HFFc6 (cell line): ENCODE data around the gene KLHL21. TPM values are rescaled to one million over a fixed set of nuclear protein-coding genes. Genes with fewer than 3 reads are reported as not detected.

Experiments used
- DNase-seq: peaks from one replicate; pipeline ENCODE4 v3.0.0-alpha.2; 2018
- H3K27ac Mint-ChIP-seq: 2 replicates; pipeline ENCODE4 v1.8.0; 2020; ENCODE audit warnings: mild to moderate bottlenecking, mixed read lengths
- H3K27me3 Mint-ChIP-seq: 2 replicates; pipeline ENCODE4 v1.8.0; 2021; ENCODE audit warnings: mild to moderate bottlenecking, moderate library complexity, mixed read lengths; ENCODE audit not compliant: insufficient read depth
- H3K36me3 Mint-ChIP-seq: 2 replicates; pipeline ENCODE4 v1.8.0; 2021; ENCODE audit warnings: low read depth, mixed read lengths
- H3K4me1 Mint-ChIP-seq: 2 replicates; pipeline ENCODE4 v1.8.0; 2020; ENCODE audit warnings: low read depth, mixed read lengths
- H3K4me3 Mint-ChIP-seq: 2 replicates; pipeline ENCODE4 v1.8.0; 2020; ENCODE audit warnings: mild to moderate bottlenecking, moderate library complexity, mixed read lengths
- H3K9me3 Mint-ChIP-seq: 2 replicates; pipeline ENCODE4 v1.8.0; 2020; ENCODE audit warnings: mild to moderate bottlenecking, mixed read lengths
- total RNA-seq, 6 experiments: library from RNA; stranded (reverse); fragmentation: NEBNext Ultra II Directional; extraction: Animal tissue kit (Norgen Biotek cat#: 25700); gene quantifications; 2 replicates in 1 of 6; 3 replicates in 5 of 6; pipeline ENCODE4 v1.2.3, GENCODE V29; 2021
- TF ChIP-seq, protein P1 (sequence below): fragments of 200-600 bp; sonication (generic); IDR thresholded peaks from 2 replicates; pipeline ENCODE4 v1.5.0; 2021; ENCODE audit warnings: antibody characterized with exemption, mild to moderate bottlenecking

KLHL21 gene
- total RNA-seq, 6 experiments from 2014 or later = 21.1 to 31.5 (median 22.6) TPM

DNA sequence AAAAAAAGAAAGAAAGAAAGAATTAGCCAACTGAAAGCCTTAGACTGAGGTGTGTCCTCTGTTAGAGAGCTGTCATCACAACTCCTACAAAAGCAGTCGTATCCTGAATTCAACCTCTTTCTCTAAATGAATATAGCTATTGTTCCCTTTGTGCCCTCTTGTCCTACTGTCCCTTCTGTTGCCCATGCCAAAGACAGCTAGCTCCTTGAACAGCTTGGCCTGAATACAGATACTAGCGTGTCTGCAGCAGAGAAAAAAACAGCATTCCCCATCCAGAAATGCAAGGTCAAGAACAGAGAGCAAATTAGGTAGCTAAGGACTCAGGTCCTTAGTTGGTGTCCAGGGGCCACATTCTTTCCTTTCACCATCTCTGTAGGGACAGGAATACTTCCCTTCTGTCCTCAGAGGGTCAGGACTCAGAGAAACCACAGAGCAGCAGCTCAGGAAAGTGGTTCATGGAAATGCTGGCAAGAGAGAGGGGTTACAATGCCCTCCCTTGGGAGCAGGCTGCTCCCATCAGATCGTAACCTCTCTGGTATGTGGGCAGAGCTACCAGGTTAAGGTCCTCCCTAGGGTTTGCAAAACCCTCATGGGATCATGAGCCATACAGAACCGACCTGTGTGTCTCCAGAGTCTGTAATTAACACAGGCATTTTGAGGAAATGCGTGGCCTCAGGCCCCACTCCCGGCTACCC is 24.7 kb downstream of the KLHL21 start:
- Mint-ChIP-seq H3K36me3 (no peaks in the 10 kb centered on the region; the same call in 1 of the 2 replicates), H3K4me3 (no peak overlapping the region), H3K27ac (no peak overlapping the region), H3K4me1 (peaks cover 28% of the 10 kb centered on the region), H3K9me3 (no peaks in the 10 kb centered on the region), H3K27me3 (peaks cover 6% of the 10 kb centered on the region)
- TF ChIP-seq, protein P1, sequence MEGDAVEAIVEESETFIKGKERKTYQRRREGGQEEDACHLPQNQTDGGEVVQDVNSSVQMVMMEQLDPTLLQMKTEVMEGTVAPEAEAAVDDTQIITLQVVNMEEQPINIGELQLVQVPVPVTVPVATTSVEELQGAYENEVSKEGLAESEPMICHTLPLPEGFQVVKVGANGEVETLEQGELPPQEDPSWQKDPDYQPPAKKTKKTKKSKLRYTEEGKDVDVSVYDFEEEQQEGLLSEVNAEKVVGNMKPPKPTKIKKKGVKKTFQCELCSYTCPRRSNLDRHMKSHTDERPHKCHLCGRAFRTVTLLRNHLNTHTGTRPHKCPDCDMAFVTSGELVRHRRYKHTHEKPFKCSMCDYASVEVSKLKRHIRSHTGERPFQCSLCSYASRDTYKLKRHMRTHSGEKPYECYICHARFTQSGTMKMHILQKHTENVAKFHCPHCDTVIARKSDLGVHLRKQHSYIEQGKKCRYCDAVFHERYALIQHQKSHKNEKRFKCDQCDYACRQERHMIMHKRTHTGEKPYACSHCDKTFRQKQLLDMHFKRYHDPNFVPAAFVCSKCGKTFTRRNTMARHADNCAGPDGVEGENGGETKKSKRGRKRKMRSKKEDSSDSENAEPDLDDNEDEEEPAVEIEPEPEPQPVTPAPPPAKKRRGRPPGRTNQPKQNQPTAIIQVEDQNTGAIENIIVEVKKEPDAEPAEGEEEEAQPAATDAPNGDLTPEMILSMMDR = no peak
- no peak for DNase-seq

DNA sequence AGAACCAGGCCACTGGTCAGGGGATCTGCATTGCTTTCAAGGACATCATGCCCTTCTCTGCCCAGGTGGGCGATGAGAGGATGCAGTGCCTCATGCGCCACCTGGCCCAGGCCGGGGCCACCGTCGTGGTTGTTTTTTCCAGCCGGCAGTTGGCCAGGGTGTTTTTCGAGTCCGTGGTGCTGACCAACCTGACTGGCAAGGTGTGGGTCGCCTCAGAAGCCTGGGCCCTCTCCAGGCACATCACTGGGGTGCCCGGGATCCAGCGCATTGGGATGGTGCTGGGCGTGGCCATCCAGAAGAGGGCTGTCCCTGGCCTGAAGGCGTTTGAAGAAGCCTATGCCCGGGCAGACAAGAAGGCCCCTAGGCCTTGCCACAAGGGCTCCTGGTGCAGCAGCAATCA is 27.9 kb downstream of the KLHL21 start:
- DNase-seq = no peak
- Mint-ChIP-seq H3K4me1 (peaks cover 10% of the 10 kb centered on the region), H3K27me3 (peaks cover 25% of the 10 kb centered on the region), H3K27ac (no peak overlapping the region), H3K9me3 (peaks cover 14% of the 10 kb centered on the region), H3K4me3 (no peak overlapping the region), H3K36me3 (peaks cover 15% of the 10 kb centered on the region)
- TF ChIP-seq, protein P1 = no peak

DNA sequence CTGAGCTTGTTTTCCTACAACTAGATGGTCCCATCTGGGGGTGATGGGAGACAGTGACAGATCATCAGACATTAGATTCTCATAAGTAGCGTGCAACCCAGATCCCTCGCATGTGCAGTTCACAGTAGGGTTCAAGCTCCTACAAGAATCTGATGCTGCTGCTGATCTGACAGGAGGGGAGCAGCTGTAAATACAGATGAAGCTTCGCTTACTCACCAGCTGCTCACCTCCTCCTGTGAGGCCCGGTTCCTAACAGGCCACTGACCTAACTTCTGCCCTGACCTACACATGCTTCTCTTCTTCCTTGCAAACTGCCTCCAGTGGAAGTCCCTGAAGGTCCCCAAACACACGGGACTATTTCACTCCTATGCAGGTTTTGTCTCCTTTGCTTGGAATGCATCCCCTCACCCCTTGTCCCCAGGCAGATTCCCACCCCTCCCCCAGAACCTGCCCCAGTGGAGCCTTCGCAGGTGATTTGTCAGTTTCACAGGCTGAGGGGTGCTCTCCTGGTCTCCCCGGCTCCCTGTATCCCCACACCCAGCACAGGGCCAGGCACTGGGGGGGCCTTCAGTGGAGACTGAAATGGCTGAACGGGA is 28.5 kb downstream of the KLHL21 start:
- peaks cover 15% of the 10 kb centered on the region for H3K36me3 Mint-ChIP-seq
- TF ChIP-seq, protein P1 = no peak
- H3K9me3 Mint-ChIP-seq = peaks cover 14% of the 10 kb centered on the region
- H3K27me3 Mint-ChIP-seq = peaks cover 31% of the 10 kb centered on the region
- no peak for DNase-seq
- H3K4me1 Mint-ChIP-seq = peaks cover 3% of the 10 kb centered on the region
- no peak overlapping the region for H3K27ac Mint-ChIP-seq
- H3K4me3 Mint-ChIP-seq = no peak overlapping the region

DNA sequence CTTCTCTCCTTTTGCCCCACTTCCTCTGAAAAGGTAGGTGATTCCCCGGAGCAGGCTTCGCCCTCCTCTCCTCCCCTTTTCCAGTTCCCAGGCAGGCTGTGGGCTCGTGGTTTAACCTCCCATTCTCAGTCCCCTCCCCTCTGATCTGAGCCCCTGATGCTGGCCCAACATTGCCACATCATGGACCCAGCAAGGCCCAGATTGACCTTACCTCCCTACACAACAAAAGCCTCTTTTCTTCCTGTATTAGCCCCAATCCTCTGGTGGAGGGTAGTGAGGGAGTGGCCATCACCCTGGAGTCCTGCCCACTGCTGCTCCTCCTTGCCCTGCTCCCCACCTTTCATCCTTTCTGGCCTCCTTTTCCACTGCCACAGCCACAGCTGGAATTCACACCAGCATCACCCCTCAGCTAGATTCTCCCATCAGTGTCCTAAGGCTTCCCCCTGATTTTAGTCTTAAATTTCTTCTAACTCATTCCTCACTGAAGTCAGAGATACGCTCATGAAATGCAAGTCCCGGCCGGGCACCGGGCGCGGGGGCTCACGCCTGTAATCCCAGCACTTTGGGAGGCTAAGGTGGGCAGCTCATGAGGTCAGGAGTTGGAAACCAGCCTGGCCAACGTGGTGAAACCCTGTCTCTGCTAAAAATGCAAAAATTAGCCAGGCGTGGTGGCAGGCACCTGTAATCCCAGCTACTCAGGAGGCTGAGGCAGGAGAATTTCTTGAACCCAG is 29.9 kb downstream of the KLHL21 start:
- H3K36me3 Mint-ChIP-seq = peaks cover 15% of the 10 kb centered on the region
- no peak for DNase-seq
- H3K4me3 Mint-ChIP-seq = no peak overlapping the region

DNA sequence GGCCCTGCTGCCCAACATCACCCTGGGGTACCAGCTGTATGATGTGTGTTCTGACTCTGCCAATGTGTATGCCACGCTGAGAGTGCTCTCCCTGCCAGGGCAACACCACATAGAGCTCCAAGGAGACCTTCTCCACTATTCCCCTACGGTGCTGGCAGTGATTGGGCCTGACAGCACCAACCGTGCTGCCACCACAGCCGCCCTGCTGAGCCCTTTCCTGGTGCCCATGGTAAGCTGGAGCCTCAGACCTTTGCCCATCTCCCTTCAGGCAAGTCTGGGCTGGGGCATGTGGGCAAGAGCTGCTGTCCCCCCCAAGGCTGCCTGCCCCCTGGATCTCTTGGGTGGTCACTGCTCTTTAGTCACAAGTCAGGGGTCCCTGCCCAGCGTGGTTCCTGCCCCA is 31.7 kb downstream of the KLHL21 start:
- Mint-ChIP-seq H3K27ac (no peak overlapping the region), H3K36me3 (peaks cover 15% of the 10 kb centered on the region), H3K27me3 (peaks cover 40% of the 10 kb centered on the region), H3K4me3 (no peak overlapping the region), H3K4me1 (no peaks in the 10 kb centered on the region; the same call in 1 of the 2 replicates), H3K9me3 (peaks cover 14% of the 10 kb centered on the region)
- no peak for DNase-seq
- TF ChIP-seq, protein P1 = no peak

More for the DNA sequence above, 29.9 kb downstream of the KLHL21 start:
- TF ChIP-seq, protein P1 = no peak
- peaks cover 14% of the 10 kb centered on the region for H3K9me3 Mint-ChIP-seq
- no peaks in the 10 kb centered on the region; the same call in 1 of the 2 replicates for H3K4me1 Mint-ChIP-seq
- H3K27ac Mint-ChIP-seq = no peak overlapping the region
- H3K27me3 Mint-ChIP-seq = peaks cover 40% of the 10 kb centered on the region
